Stomach (tissue), 4 donors: ENCODE data around the gene TAF11L5.
"Not testable (repeated sequence)": the region's sequence is repeated elsewhere in the genome, so short reads cannot be mapped to it uniquely, and the experiment has no call there.

Experiments
- EP300 ChIP-seq: sonication (generic); formaldehyde crosslinking; IDR thresholded peaks from one replicate; pipeline ENCODE4 v1.6.1; 2017; ENCODE audit warnings: antibody characterized with exemption
- POLR2A ChIP-seq, 4 donors: fragments of 450-650 bp; IDR thresholded peaks; one replicate each; pipeline ENCODE4 v1.6.1; 2016; ENCODE audit warnings: antibody characterized with exemption in 4 of 4, control low read depth in 2 of 4, mild to moderate bottlenecking in 1 of 4, moderate library complexity in 1 of 4
- POLR2AphosphoS5 ChIP-seq, 3 donors: sonication (generic); formaldehyde crosslinking; IDR thresholded peaks; one replicate each; pipeline ENCODE4 v1.6.1; 2016; ENCODE audit warnings: antibody characterized with exemption in 3 of 3
- TF ChIP-seq, protein P1 (sequence below), 7 experiments: fragments of 450-650 bp in 4 of 7; fragments of 200-600 bp in 3 of 7; sonication (generic) in 3 of 7; IDR thresholded peaks; one replicate each; pipeline ENCODE4 v1.5.1; 2016 to 2019; ENCODE audit warnings: antibody characterized with exemption in 7 of 7, control low read depth in 2 of 7, mild to moderate bottlenecking in 1 of 7

DNA sequence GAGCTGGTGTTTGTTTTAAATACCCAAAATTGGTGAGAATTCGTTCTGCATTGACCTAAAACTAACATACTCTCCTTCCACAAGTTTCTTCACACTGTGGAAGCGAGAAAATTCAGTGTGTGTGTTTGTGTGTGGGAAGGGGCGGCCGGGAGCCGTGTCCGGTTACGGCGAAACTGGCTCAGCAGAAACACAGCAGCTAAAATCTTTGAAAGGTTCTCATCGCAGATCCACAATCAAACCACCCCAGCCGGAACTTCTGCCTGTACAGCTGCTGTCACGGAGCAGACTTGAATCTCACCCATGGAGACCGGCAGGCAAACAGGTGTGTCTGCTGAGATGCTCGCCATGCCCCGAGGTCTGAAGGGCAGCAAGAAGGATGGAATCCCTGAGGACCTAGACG lies at the start of gene TAF11L5:
- TF ChIP-seq EP300; POLR2A (IDR thresholded peaks at IDR 0.05); POLR2AphosphoS5 (IDR thresholded peaks at IDR 0.05): not testable (repeated sequence)
- TF ChIP-seq, protein P1, sequence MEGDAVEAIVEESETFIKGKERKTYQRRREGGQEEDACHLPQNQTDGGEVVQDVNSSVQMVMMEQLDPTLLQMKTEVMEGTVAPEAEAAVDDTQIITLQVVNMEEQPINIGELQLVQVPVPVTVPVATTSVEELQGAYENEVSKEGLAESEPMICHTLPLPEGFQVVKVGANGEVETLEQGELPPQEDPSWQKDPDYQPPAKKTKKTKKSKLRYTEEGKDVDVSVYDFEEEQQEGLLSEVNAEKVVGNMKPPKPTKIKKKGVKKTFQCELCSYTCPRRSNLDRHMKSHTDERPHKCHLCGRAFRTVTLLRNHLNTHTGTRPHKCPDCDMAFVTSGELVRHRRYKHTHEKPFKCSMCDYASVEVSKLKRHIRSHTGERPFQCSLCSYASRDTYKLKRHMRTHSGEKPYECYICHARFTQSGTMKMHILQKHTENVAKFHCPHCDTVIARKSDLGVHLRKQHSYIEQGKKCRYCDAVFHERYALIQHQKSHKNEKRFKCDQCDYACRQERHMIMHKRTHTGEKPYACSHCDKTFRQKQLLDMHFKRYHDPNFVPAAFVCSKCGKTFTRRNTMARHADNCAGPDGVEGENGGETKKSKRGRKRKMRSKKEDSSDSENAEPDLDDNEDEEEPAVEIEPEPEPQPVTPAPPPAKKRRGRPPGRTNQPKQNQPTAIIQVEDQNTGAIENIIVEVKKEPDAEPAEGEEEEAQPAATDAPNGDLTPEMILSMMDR (IDR thresholded peaks at IDR 0.05), result not testable (repeated sequence)
